Ovary (tissue), 9 donors: ENCODE data around the gene KCNMA1. TPM values are rescaled to one million over a fixed set of nuclear protein-coding genes. Genes with fewer than 3 reads are reported as not detected.

Experiments used
- DNase-seq, 5 donors: peaks; one replicate each; pipeline ENCODE4 v3.0.0-alpha.2; 2019 to 2020
- H3K27ac ChIP-seq, 2 donors: fragments of 200-600 bp; one replicate each; pipeline versions ENCODE4 v1.5.1 to v1.8.0; 2019 to 2022
- H3K27me3 ChIP-seq: fragments of 200-600 bp; one replicate; pipeline ENCODE4 v1.8.0; 2022
- H3K36me3 ChIP-seq: fragments of 200-600 bp; sonication (generic); one replicate; pipeline ENCODE4 v1.5.1; 2019
- H3K4me1 ChIP-seq: one replicate; pipeline ENCODE4 v1.8.1; 2013; ENCODE audit warnings: mild to moderate bottlenecking, moderate library complexity; ENCODE audit not compliant: insufficient read depth
- H3K4me3 ChIP-seq: fragments of 200-600 bp; sonication (generic); one replicate; pipeline ENCODE4 v1.5.1; 2017
- H3K9me3 ChIP-seq, 2 donors: fragments of 200-600 bp in 1 of 2; sonication (generic) in 1 of 2; one replicate each; pipeline versions ENCODE4 v1.5.1 to v1.8.1; 2013 to 2019; ENCODE audit warnings: mild to moderate bottlenecking in 1 of 2, moderate library complexity in 1 of 2
- CTCF ChIP-seq, 3 donors: fragments of 450-650 bp in 2 of 3; fragments of 200-600 bp in 1 of 3; IDR thresholded peaks; one replicate each; pipeline versions ENCODE4 v1.5.1 to v1.8.0; 2016 to 2022; ENCODE audit warnings: antibody characterized with exemption in 3 of 3, mild to moderate bottlenecking in 1 of 3
- EP300 ChIP-seq: sonication (generic); formaldehyde crosslinking; IDR thresholded peaks from one replicate; pipeline ENCODE4 v1.6.1; 2017; ENCODE audit warnings: antibody characterized with exemption
- POLR2A ChIP-seq: fragments of 450-650 bp; IDR thresholded peaks from one replicate; pipeline ENCODE4 v1.6.1; 2017; ENCODE audit warnings: antibody characterized with exemption, mild to moderate bottlenecking, moderate library complexity
- WGBS, 3 donors: extraction: QIAGEN DNeasy Blood & Tissue Kit in 1 of 3; methylation state at CpG; one replicate each; pipeline versions ENCODE4 v1.1.5 to v1.1.7; 2013 to 2017; 5-methylcytosine and 5-hydroxymethylcytosine counted together
- intact Hi-C, 4 donors: fragments of 100-400 bp; cut with DNase I; formaldehyde crosslinking; loops; one replicate each; pipeline versions ENCODE4 v1.11.0 to v1.15.1; 2022 to 2023
- polyA plus RNA-seq, 2 donors: library from polyadenylated mRNA; stranded (reverse); fragments of 200-250 nt in 1 of 2; fragments of 350-450 nt in 1 of 2; fragmentation: Illumina TruSeq in 1 of 2; extraction: RNeasy Lipid Tissue Mini Kit (QIAGEN cat#74804) in 1 of 2; gene quantifications; one replicate each; pipeline ENCODE4 v1.2.3, GENCODE V29; 2013 to 2014
- total RNA-seq, 7 donors: library from RNA; depleted of rRNA in 2 of 7; stranded (reverse); fragments of >200 nt in 2 of 7; fragmentation: NEBNext Ultra II Directional in 3 of 7; extraction: Animal tissue kit (Norgen Biotek cat#: 25700) in 3 of 7; gene quantifications; one replicate each; pipeline versions ENCODE4 v1.1.0 to v1.2.4, GENCODE V29; 2016 to 2023
- donor health status: DM: no; HTN: no; CAD: no; lungs with moderate emphysema.
- donor health status: DM: no; HTN: no; CAD: no.
- donor health status: Bipolar disorder and iron deficiency.
- donor health status: DM: yes; HTN: yes; CAD: no.
- donor health status: DM: no; HTN: no; CAD: no.
- donor health status: DM: yes; HTN: yes; CAD: no.

The KCNMA1 gene
- total and polyA plus RNA-seq, 9 donors: 7.0 to 83.8 (median 25.1) TPM

DNA sequence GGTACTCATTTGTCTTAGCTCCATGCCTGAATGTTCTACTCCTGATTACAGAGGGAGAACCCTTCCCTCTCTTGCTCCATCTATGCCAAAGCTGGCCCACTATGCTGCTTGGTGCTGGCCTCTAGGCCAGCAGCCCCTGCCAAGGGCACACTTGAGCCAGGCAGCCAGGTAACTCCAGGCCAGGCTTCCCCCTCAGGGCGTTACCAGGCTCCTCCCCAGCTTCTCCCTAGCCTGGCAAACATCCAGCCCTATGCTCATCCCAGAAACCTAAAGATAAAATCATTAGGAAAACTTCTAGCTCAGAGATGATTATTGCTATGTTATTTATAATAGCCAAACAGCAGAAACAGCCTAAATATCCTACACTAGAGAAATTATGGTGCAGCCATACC, 103.7 kb downstream of the KCNMA1 start:
- 26 to 41% (median 33%) methylated on average over 1 of the region's 1 CpG for WGBS, 3 donors
- Histone ChIP-seq H3K27me3 (no peaks in the 10 kb centered on the region), H3K27ac (no peak overlapping the region), H3K4me1 (no peaks in the 10 kb centered on the region), H3K36me3 (no peaks in the 10 kb centered on the region), H3K4me3 (no peak overlapping the region), H3K9me3 (no peaks in the 10 kb centered on the region)
- intact Hi-C loops: no loop called here
- DNase-seq: no peak
- TF ChIP-seq EP300 (no peak), POLR2A (no peak), CTCF (IDR thresholded peaks at IDR 0.05) (no peak)

DNA sequence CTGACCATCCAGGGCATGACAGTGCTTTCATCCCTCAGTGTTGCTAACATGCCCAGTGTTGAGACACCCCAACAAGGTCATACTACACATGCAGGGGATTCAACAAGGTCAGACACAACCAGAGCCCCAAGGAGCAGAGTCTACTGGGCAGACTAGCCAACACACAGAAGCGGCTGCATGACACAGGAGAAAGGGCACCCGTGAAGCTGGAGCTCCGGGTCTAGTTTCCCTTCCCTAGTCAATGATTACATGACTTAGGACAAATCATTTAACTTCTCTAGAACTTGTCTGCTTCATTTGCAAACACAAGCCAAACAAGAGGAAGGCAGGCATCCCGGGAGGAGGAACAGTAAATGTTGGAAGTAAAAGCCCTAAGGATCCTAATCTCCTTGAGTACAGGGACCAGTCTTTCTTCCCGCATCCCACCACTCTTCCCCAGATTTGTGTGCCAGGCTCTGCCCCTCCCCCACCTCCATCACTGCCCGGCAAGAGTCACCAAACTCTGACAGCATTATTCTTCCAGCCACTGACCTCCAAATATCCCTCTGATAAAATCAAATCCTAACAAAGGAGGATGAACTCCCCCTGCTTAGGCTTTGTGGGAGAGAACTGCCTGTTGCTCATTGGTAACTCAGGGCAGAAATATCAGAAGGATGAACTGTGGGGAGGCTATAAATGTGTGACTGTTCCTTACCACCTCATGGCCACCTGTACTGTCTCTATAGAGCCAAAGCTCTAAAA, 104.3 kb downstream of the KCNMA1 start:
- H3K4me1 ChIP-seq: no peaks in the 10 kb centered on the region
- no peak for DNase-seq
- WGBS, 3 donors: 64 to 75% (median 71%) methylated on average over 6 of the region's 6 CpGs

GRCh38 chr10:77532068-77532467, 105.5 kb downstream of the KCNMA1 start:
- DNase-seq: no peak
- no peaks in the 10 kb centered on the region for H3K9me3 ChIP-seq
- H3K4me1 ChIP-seq: no peaks in the 10 kb centered on the region
- TF ChIP-seq POLR2A: no peak
- TF ChIP-seq CTCF (IDR thresholded peaks at IDR 0.05): no peak
- no peak for TF ChIP-seq EP300
- WGBS, 3 donors: 73 to 77% (median 75%) methylated on average over 12 of the region's 12 CpGs
- H3K27me3 ChIP-seq: no peaks in the 10 kb centered on the region
- intact Hi-C loops: no loop called here
- no peaks in the 10 kb centered on the region for H3K36me3 ChIP-seq
- H3K27ac ChIP-seq: no peak overlapping the region
- no peak overlapping the region for H3K4me3 ChIP-seq

More for the DNA sequence above, 104.3 kb downstream of the KCNMA1 start:
- intact Hi-C loops: no loop called here
- no peak for TF ChIP-seq POLR2A
- no peak for TF ChIP-seq EP300
- no peak for TF ChIP-seq CTCF (IDR thresholded peaks at IDR 0.05)
- no peaks in the 10 kb centered on the region for H3K36me3 ChIP-seq
- no peaks in the 10 kb centered on the region for H3K9me3 ChIP-seq
- H3K27ac ChIP-seq: no peak overlapping the region
- H3K27me3 ChIP-seq: no peaks in the 10 kb centered on the region
- H3K4me3 ChIP-seq: no peak overlapping the region

- no peak for DNase-seq
- no peaks in the 10 kb centered on the region for H3K36me3 ChIP-seq
- no peaks in the 10 kb centered on the region for H3K9me3 ChIP-seq
- H3K4me3 ChIP-seq: no peak overlapping the region
- no peaks in the 10 kb centered on the region for H3K27me3 ChIP-seq
- no peak for TF ChIP-seq POLR2A
- TF ChIP-seq EP300: no peak
- TF ChIP-seq CTCF (IDR thresholded peaks at IDR 0.05): no peak
- H3K4me1 ChIP-seq: no peaks in the 10 kb centered on the region
- WGBS, 3 donors: 43 to 54% (median 50%) methylated on average over 10 of the region's 10 CpGs
- no peak overlapping the region for H3K27ac ChIP-seq
- intact Hi-C loops: no loop called here
Measured at GRCh38 chr10:77531441-77532001, 106.1 kb downstream of the KCNMA1 start.
